ENCODE data around the gene CDC42EP4.
A peak's percentile ranks its signal among the peaks of the same experiment; 100 is the strongest.
"Not testable (repeated sequence)": the region's sequence is repeated elsewhere in the genome, so short reads cannot be mapped to it uniquely, and the experiment has no call there.

The CDC42EP4 gene

DNA sequence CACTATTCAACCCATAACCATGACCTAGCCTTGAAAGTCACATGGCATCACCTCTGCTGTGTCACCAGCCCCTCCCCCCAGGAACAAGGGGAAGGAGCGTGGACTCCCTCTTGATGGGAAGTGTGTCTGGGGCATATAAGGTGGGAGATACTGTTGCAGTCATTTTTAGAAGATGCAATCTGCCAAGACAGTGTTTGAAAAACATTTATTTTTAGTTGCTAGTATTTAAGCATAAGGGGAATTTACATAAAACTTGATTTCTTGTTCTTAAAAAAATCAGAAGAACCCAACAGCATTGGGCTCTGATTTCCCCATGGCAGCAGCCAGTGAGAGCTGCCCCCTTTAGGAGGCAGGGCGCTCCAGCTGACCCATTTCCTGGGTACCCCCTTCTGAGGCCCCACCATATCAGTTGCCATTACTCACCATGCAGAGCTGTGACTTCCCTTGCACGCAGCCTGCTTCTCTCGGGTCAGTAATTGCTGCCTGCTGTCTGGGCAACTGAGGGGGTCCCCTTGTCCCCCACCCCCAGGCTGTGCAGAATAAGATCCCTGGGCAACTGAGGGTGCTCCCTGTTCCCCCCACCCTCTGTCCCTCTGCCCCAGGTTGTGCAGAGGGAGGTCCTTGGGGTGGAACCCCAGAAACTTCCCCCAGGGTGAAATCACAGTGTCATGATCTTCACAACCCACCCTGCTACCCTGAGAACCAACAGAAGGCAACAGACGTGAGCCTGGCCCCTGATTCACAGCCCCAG is 11.8 kb upstream of the CDC42EP4 start:
- no peak for DNase-seq

DNA sequence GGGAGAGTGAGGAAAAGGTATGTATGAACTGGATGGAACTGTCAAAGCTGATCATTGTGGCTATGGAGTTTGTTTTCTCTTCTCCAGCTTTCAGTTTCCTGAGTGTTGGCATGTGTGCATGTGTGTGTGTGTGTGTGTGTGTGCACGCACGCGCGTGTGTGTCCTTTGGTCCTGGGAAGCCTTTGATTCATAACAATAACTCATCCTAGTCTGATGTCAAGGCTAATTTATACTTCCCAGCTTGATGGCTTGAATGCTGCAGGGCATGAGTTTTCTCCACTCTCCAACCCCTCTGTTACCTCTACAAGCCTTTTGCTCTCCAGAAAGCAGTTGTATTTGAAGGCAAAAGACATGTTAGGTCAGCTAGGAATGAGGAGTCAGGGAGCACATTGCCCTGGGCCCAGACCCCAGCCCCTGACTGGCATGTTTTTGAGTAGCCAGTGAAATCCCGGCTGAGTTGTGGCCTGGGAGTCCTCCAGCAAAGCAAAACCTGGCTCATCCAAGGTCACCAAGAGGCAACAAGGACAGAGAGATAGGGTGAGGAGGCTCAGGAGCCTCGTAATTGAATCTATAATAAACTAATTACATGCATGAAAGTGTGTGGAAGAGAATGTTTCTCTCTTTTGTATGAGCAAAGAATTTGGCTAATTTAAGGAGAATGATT is 8.9 kb upstream of the CDC42EP4 start:
- no peak for DNase-seq

DNA sequence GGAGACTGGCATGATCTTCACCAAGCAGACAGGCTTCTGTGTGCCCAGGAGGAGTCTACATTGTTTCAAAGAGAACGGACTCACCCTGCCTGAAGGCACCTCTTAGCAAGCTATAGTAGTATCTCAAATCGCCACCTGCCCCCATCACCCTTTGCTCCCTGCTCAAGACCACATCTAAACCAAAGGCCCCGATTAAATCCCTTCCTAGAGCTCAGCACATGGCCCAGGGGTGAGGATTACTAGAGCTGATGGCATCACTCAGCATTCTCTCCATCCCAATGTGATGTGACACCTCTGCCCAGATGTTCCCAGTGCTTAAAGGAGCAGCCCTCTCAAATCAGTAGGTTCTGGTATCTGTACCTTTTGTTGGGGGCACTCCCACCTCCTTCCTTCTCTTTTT is 8.0 kb upstream of the CDC42EP4 start:
- DNase-seq = no peak

DNA sequence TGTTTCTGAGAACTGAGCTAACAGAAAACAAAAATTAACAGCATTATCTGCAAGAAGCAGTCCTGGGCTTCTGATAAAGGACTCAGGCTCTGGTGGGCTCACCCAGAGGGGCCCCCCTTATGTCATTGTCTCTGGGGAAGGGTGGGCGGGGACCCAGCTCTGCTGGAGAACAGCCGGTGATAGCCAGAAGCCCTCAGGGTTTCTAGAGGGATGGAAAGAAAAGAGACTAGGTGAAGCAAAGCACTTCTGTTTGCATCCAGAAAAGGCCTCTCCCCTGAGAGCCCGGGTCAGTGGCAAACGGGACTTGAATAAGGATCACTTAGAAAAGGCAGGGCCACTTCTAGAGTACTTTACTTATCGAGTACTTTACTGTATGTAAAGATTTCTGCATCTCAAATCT is 7.0 kb upstream of the CDC42EP4 start:
- DNase-seq = no peak

DNA sequence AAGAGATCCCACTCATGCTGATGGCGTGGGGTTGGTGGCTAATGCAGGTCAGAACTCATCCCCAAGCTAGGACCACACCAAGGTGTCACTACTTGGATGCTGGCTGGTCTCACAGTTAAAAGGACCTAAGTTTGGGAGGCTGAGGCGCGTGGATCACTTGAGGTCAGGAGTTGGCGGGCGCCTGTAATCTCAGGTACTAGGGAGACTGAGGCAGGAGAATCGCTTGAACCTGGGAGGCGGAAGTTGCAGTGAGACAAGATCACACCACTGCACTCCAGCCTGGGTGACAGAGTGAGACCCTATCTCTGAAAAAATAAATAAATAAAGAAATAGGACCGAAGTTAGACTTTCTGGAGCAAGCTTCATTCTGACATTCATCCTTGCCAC is 6.6 kb upstream of the CDC42EP4 start:
- no peak for DNase-seq

DNA sequence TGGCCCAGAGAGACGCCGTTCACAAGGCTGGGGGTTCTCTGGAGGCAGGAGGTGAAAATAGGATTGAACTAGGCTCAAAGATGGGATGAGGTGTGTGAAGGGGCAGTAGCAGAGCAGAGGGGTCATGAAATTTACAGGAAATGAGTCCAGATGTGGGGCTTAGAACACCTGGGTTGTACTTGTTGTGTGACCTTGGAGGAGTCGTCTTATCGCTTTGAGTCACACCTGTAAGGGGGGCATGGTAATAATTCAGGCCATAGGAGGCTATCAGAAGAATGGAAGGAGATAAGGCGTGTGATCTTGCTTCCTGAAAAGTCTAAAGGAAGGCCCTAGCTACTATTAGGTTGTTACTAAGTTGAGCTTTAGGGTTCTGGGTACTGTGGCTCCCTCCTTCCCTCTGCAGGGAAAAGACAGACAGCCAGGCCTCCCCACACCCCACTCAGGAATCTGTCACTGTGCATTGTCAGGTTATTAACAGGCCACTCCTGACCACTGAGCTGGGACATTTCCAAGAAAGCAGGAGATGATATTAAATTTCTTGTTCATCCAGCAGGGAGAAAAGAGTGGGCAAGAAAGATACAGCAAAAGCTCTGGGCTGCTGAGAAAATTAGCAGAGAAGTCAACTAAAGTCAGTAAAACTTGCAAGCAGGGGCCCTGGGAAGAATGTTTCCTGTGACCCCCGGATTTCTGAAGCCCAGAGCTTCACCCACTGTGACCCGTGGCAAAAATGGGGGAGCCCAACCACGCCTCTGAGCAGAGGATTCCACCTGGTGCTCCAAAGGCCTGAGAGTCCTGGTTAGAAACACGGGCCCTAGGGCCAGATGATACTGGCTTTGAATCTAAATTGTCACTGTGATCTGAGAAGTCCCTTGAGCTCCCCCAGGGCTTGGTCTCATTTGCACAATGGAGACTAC is 6.0 kb upstream of the CDC42EP4 start:
- no peak for DNase-seq

DNA sequence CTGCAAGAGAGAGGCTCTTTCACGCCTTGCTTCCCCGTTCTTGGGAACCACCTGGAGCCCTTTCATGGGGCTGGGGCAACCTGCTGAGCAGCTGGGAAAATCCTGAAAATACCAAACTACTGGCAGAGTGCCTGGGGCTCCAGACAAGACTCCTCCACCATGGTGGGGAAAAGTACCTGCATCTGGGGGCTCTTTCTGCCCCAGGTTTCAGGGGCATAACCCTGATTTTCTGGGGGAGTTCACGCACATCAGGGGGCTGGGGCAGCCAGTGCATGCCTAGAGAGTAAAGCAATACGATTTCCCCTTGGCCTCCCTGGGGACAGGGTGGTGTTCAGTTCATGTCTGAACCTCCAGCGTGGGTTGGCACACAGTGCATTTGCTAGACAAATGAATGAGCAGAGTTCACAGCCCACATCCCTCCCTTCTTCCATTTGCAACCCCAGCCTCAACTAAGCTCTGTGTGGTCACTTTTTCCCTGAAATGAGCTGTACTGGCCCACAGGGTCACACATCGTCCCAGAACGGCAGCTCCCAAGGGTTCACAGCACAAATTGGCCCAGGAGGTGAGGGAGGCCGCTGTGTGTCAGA is 5.2 kb upstream of the CDC42EP4 start:
- no peak for DNase-seq

DNA sequence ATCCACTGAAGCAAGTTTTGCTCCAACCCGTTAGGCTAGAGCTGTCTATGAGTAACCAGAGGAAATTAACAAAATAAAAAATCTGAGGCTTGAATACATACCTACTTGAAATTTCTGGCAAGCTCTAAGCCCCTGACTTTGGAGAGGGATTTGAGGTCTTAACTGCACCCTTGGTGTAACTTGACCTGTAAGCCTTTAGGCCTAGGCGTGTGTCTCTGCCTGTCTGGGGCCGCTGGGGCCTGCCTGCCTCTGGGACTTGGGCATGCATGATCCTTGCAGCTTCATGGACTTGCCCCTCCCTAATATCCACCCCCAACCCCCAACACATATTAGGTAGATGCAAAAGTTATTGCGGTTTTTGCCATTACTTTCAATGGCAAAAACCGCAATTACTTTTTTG is 3.7 kb upstream of the CDC42EP4 start:
- no peak for DNase-seq

DNA sequence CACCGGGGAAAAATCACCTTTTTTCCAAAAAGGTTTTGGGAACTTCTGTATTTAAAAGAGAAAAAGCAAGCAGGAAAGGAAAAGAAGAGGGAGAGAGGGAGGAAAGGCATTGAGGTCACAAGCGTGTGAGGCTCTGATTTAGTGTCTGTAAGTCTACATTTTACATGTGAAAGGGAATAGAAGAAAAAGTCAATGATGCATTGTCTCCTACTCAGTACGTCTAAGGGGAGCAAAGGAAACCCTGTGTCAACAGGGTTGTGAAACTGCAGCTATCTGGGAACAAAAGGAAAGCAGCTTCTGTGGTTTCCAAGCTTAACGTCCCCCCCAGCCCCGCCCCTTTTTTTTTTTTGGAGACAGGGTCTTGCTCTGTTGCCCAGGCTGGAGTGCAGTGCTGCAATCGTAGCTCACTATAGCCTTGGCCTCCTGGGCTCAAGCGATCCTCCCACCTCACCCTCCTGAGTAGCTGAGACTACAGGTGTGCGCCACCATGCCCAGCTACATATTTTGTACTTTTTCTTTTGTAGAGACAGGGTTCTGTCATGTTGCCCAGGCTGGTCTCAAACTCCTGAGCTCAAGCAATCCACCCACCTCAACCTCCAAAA is 1.8 kb upstream of the CDC42EP4 start:
- DNase-seq = no peak

DNA sequence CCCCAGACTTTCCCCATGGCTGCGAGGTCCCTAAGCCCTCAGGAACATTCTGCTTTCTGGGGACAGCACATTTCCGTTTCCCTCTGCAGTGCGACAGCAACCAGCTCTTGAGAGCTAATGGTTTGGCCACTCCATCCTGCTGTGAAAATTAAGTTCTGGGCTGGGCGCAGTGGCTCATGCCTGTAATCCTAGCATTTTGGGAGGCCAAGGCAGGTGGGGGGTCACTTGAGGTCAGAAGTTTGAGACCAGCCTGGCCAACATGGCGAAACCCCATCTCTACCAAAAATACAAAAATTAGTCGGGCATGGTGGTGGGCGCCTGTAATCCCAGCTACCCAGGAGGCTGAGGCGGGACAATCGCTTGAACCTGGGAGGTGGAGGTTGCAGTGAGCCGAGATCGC is 1.1 kb upstream of the CDC42EP4 start:
- DNase-seq = not testable (repeated sequence)

DNA sequence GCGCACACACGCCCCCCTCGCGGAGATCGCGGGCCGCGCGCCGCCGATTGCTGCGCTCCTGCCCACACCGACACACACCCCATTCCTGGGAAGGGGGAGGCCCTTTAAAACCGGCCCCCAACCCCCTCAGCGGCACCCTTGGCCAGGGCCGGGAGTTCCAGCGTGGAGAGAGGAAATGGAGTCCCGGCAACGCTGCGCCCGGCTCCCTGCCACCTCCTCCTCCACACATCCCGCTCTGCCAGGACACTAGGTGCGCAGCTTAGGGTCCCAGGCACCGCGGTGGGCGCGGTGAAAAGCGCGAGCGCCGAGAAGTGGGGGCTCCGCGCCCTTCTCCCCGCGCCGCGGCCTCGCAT is 397 bp downstream of the CDC42EP4 start:
- DNase-seq = peak in 6 of 51 donors; percentile 53 to 66 (median 58)

DNA sequence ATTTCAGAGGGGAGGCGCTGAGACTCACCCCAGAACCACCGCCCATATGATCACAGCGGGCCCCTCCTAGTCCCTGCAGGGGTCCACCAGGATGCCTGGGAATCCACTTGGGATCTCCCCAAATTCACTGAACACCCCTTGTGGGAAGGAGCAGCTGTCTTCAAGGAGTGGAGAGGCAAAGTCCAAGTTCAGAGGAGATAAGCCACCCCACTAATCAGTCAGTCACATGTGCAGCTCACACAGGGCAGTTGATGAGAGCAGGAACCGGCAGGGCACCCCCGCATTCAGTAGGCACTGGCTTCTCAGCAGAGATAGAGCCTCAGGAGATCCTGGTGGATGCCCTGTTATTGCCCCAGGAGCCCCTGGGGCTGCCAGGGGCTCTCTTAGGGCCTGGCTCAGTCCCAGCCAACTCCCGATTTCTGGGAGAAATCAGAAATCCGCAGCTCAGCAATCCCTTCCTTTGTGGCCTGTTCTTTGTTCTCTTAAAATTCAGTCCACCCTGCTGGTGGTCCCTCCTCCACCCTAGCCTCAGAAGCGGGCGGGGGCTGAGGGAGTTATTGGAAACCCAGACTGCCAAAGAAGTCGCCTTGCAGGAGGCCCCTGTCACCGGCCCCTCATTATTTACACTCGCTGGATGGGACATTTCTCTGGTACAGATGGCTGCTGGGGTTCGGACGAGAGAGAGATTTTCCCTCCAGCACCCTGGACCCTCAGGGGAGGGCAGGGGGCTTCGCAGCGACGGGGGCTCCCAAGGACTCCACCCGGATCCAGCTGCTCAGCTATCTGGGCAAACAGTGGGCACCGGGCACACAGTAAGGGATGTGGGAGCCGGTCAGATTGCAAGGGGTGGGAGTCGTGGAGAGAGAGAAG is 1.8 kb downstream of the CDC42EP4 start:
- DNase-seq = peak in 5 of 51 donors; percentile 34 to 60 (median 45)

DNA sequence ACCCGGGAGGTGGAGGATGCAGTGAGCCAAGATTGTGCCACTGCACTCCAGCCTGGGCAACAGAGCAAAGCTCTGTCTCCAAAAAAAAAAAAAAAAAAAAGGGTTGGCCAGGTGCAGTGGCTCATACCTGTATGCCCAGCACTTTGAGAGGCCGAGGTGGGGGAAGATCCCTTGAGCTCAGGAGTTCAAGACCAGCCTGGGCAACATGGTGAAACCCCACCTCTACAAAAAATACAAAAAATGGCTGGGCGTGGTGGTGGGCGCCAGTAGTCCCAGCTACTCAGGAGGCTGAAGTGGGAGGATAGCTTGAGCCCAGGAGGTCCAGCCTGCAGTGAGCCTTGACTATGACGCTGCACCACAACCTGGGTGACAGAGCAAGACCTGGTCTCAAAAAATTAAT is 2.8 kb downstream of the CDC42EP4 start:
- DNase-seq = not testable (repeated sequence)

DNA sequence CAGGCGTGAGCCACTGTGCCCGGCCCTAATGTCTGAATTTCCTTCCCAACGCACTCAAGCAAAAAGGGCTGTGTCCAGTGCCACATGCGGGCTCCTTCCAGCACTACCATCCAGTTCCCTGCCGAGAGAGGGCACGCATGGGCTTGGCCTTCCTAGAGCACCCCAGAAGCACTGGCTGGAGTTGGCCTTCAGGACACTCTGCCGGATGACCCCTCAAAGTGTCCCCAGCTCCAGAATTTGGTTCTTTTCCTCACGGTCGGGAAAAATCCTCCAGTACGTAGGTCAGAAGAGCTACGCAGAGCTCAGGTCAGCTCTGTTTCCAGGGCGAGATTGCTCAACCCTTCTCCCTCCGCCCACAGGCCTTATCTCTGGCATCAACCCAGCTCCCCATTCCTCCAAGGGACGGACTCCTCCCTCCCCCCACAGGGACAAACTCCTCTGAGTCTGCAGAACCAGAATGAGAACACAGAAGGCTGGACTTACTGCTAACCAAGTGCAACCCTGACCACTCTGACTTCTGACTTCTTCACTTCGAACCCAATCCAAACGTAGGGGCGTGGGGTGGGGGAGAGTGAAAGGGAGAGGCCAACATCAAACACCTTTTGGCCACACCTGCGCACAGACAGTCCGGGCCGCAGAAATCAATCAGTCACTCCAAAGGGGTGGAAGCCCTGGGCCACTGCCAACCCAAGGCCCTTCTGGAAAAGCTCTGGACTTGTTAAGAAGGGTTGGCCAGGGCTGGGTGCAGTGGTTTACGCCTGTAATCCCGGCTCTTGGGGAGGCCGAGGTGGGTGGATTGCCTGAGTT is 3.6 kb downstream of the CDC42EP4 start:
- peak in 2 of 51 donors; percentile 20 to 28 for DNase-seq

DNA sequence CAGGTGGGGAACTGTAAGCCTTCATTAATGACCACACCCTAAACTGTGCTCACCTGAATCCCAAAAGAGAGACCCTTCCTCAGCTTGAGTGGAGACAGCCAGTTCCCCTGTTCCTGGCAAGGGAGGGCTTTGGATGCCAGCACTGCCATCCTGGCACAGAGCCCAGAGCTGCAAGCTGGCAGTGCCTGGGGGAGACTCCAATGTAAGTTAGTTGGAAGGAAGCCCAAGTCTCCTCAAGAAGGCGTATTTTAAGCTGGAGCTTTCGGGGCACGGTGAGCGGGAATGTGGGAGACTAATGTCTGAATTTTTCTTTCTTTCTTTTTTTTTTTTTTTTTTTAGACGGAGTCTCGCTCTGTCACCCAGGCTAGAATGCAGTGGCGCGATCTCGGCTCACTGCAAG is 4.7 kb downstream of the CDC42EP4 start:
- peak in 30 of 51 donors; percentile 20 to 74 (median 50) for DNase-seq

DNA sequence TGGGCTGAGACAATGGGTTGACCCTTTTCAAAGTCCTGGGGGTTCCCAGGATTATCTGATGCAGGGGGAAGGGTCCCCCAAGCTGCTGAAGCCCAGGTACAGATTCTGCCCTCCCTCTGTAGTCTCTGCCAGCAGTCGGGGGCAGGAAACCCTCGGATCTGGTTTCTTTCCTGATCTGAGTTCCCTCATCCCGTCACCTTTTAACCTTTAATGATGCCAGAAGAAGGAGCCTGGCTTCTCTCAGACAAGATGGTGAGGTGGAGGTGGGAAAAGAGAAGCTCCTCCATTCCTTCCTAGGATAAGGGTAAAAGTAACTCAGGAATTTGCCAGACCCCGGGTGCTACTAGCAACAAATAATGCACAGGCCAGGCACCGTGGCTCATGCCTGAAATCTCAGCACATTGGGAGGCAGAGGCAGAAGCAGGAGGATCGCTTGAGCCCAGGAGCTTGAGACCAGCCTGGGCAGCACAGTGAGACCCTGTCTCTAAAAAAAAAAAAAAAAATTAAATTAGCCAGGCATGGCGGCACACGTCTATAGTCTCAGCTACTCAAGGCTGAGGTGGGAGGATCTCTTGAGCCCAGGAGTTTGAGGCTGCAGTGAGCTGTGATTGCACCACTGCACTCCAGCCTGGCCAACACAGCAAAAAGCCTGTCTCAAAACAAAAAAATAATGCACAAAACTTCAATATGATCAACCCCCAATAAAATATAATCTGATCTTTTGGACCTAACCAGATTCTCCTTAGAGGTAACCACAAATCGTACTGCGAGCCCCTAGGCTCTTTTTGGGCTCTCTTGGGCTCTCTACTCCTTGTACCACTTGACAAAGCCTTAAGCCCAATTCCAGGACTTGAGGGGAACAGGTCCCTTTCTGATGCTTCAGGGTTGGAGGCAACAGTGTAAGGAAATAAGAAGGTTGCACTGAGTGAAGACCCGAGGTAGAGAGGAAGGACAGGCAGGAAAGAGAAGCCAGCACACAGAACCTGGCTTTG is 5.7 kb downstream of the CDC42EP4 start:
- DNase-seq = no peak

DNA sequence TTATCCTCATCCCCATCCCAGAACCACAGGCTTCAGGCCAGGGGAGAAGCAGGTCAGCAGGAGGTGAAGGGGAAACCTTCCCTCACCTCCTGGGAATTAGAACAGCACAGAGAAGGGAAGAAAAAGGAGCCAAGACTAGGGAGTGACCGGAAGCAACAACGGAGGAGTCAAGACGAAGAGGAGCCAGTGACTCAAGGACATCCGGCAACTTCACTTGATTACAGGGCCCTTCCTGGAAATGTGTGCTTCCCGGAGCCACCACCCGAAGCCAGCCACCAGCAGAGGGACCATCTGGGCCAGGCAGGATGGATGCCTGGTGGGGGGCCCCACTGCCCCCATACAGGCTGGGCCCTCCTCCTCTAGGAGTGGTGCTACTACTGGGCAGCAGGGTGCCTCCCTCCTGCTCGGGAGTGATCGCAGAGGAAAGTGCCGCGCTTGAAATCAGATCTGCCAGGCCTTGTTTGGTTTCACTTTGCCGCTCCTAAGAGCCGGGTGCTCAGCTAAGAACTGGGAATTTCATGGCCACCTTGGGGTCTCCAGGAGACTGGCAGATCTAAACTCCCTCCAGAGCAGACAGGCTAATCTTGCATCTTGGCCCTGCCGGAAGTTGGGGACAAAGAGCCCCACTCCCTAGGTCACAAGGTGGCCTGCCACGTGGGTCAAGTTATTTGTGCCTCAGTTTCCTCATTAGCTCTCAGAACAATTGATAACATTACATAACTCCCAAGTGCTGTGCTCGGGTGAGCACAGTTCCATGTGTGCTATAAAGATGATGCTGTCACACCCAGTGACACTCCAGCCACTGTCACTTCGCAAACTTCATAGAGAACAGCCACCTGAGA is 6.6 kb downstream of the CDC42EP4 start:
- peak in 12 of 51 donors; percentile 22 to 65 (median 32) for DNase-seq
